NT2/D1 (cell line): Measurements from ENCODE around the gene MCTP1.

Experiments used
- SUZ12 ChIP-seq: IDR thresholded peaks from 2 replicates; pipeline ENCODE4 v1.6.1; 2011; ENCODE audit not compliant: insufficient read length, insufficient read depth; ENCODE audit errors: extremely low read depth
- YY1 ChIP-seq: IDR thresholded peaks from 2 replicates; pipeline ENCODE4 v1.6.1; 2011; ENCODE audit not compliant: insufficient read length, insufficient read depth
- ZNF274 ChIP-seq: IDR thresholded peaks from 2 replicates; pipeline ENCODE4 v1.6.1; 2011; ENCODE audit warnings: mild to moderate bottlenecking, low read depth, low read length

GRCh38 chr5:95191330-95191729, 93.6 kb downstream of the MCTP1 start:
- TF ChIP-seq SUZ12: no peak
- TF ChIP-seq YY1: no peak
- no peak for TF ChIP-seq ZNF274
